HepG2 (cell line): ENCODE results near the gene SEPHS2. TPM values are rescaled to one million over a fixed set of nuclear protein-coding genes. Genes with fewer than 3 reads are reported as not detected.

Experiments
- ARHGAP35 ChIP-seq: sonication (generic); formaldehyde crosslinking; IDR thresholded peaks from 2 replicates; pipeline ENCODE4 v1.9.0; 2022; ENCODE audit warnings: mild to moderate bottlenecking, inconsistent platforms, moderate library complexity, missing genetic modification reagents, borderline replicate concordance
- BATF2 ChIP-seq: sonication (generic); formaldehyde crosslinking; IDR thresholded peaks from 2 replicates; pipeline ENCODE4 v1.8.0; 2022; ENCODE audit warnings: mild to moderate bottlenecking, missing genetic modification reagents, moderate library complexity
- CENPBD1 ChIP-seq: sonication (generic); formaldehyde crosslinking; IDR thresholded peaks from 2 replicates; pipeline ENCODE4 v1.8.0; 2022; ENCODE audit warnings: missing genetic modification reagents, low read depth, mild to moderate bottlenecking, borderline replicate concordance
- CENPX ChIP-seq: sonication (generic); formaldehyde crosslinking; IDR thresholded peaks from 2 replicates; pipeline ENCODE4 v1.9.0; 2021; ENCODE audit warnings: mild to moderate bottlenecking, missing genetic modification reagents, moderate library complexity
- GMEB1 ChIP-seq: sonication (generic); formaldehyde crosslinking; IDR thresholded peaks from 2 replicates; pipeline ENCODE4 v1.5.1; 2020; ENCODE audit warnings: missing genetic modification reagents, mild to moderate bottlenecking, borderline replicate concordance
- HNRNPK ChIP-seq: fragments of 200-400 bp; formaldehyde crosslinking; IDR thresholded peaks from 2 replicates; pipeline ENCODE4 v1.6.1; 2018; ENCODE audit warnings: low read length, low read depth, moderate library complexity, mild to moderate bottlenecking; ENCODE audit not compliant: poor library complexity, severe bottlenecking
- JUN ChIP-seq: sonication (generic); formaldehyde crosslinking; IDR thresholded peaks from 2 replicates; pipeline ENCODE4 v1.4.0; 2020; ENCODE audit warnings: mild to moderate bottlenecking, missing genetic modification reagents
- KLF15 ChIP-seq: sonication (generic); formaldehyde crosslinking; IDR thresholded peaks from 2 replicates; pipeline ENCODE4 v1.8.1; 2023; ENCODE audit warnings: borderline replicate concordance, mild to moderate bottlenecking, inconsistent platforms, missing genetic modification reagents, mixed read lengths
- MAZ ChIP-seq, 2 experiments: sonication (generic) in 1 of 2; formaldehyde crosslinking in 1 of 2; IDR thresholded peaks; 2 replicates each; pipeline versions ENCODE4 v1.5.0 to v1.6.1; 2012 to 2020; ENCODE audit warnings: low read depth in 2 of 2, mild to moderate bottlenecking in 2 of 2, borderline replicate concordance in 1 of 2, improper control_type of control experiment in 1 of 2, low read length in 1 of 2, missing genetic modification reagents in 1 of 2, moderate library complexity in 1 of 2
- NCOA5 ChIP-seq: sonication (generic); formaldehyde crosslinking; IDR thresholded peaks from 2 replicates; pipeline ENCODE4 v1.4.0; 2020; ENCODE audit warnings: missing genetic modification reagents
- NFKB2 ChIP-seq: sonication (generic); formaldehyde crosslinking; IDR thresholded peaks from 2 replicates; pipeline ENCODE4 v1.4.0; 2020; ENCODE audit warnings: missing genetic modification reagents, borderline replicate concordance
- NR2F2 ChIP-seq: IDR thresholded peaks from 2 replicates; pipeline ENCODE4 v1.6.1; 2012; ENCODE audit warnings: low read depth, inconsistent platforms, borderline replicate concordance
- RAD51 ChIP-seq: fragments of 450-650 bp; IDR thresholded peaks from 2 replicates; pipeline ENCODE4 v1.6.1; 2016; ENCODE audit warnings: borderline replicate concordance
- TAF1 ChIP-seq: sonication (generic); formaldehyde crosslinking; IDR thresholded peaks from 2 replicates; pipeline ENCODE4 v1.4.0; 2020; ENCODE audit warnings: missing genetic modification reagents
- YY1 ChIP-seq: IDR thresholded peaks from 2 replicates; pipeline ENCODE4 v1.6.1; 2011; ENCODE audit warnings: low read length, low read depth, moderate library complexity, mild to moderate bottlenecking; ENCODE audit not compliant: insufficient read depth, insufficient replicate concordance
- ZFP1 ChIP-seq: IDR thresholded peaks from 2 replicates; pipeline ENCODE4 v1.6.1; 2016
- ZNF335 ChIP-seq: sonication (generic); formaldehyde crosslinking; IDR thresholded peaks from 2 replicates; pipeline ENCODE4 v1.4.0; 2020; ENCODE audit warnings: missing genetic modification reagents
- ZNF746 ChIP-seq: sonication (generic); formaldehyde crosslinking; IDR thresholded peaks from 2 replicates; pipeline ENCODE4 v1.8.0; 2022; ENCODE audit warnings: mild to moderate bottlenecking, missing genetic modification reagents
- ZNF75D ChIP-seq: sonication (generic); formaldehyde crosslinking; IDR thresholded peaks from 2 replicates; pipeline ENCODE4 v1.8.1; 2023; ENCODE audit warnings: missing genetic modification reagents, mild to moderate bottlenecking, borderline replicate concordance
- ZNF770 ChIP-seq: sonication (generic); formaldehyde crosslinking; IDR thresholded peaks from 2 replicates; pipeline ENCODE4 v1.5.0; 2020; ENCODE audit warnings: mild to moderate bottlenecking, missing genetic modification reagents
- ZNF777 ChIP-seq: sonication (generic); formaldehyde crosslinking; IDR thresholded peaks from 2 replicates; pipeline ENCODE4 v1.4.0; 2020; ENCODE audit warnings: missing genetic modification reagents
- ZNF800 ChIP-seq: sonication (generic); formaldehyde crosslinking; IDR thresholded peaks from 2 replicates; pipeline ENCODE4 v1.4.0; 2020; ENCODE audit warnings: missing genetic modification reagents
- polyA plus RNA-seq, 8 experiments: library from polyadenylated mRNA; depleted of rRNA in 3 of 8; stranded (reverse) in 7 of 8; unstranded in 1 of 8; fragments of >200 nt; fragmentation: Illumina TruSeq in 4 of 8; extraction: Trizol in 4 of 8; gene quantifications; 2 replicates each; pipeline versions ENCODE4 v1.2.1 to v1.2.3, GENCODE V29; 2011 to 2016; ENCODE audit warnings: low read depth in 4 of 8, missing spikeins in 1 of 8, mixed read lengths in 1 of 8; ENCODE audit not compliant: insufficient read depth in 1 of 8
- total RNA-seq, 5 experiments: library from RNA; depleted of rRNA; stranded (reverse); fragments of >200 nt; fragmentation: Illumina TruSeq; extraction: Trizol; gene quantifications; 2 replicates each; pipeline ENCODE4 v1.2.3, GENCODE V29; 2016; ENCODE audit warnings: low read depth in 1 of 5

The SEPHS2 gene
- total and polyA plus RNA-seq, 2 of the 13 experiments (the other 11 are each of a cell fraction or from before 2014, with no cell fraction given), result 20.7 to 127 TPM

GRCh38 chr16:30407102-30407803, 38.4 kb downstream of the SEPHS2 start, which contains the start of gene ZNF771 (continued):
- TF ChIP-seq ZNF800 (CRISPR knock-in tag) (no peak), MAZ (IDR thresholded peaks at IDR 0.05; ENCODE audit: borderline replicate concordance, low read depth, low read length) (peak; percentile 28; the same call in 1 of the 2 replicates), MAZ (CRISPR knock-in tag; IDR thresholded peaks at IDR 0.05; ENCODE audit: low read depth) (peak; percentile 93), ZNF770 (CRISPR knock-in tag) (peak; percentile 77), HNRNPK (peak; percentile 66), ARHGAP35 (CRISPR knock-in tag) (peak; percentile 37; the same call in 1 of the 2 replicates), ZFP1 (CRISPR knock-in tag) (no peak; the same call in 1 of the 2 replicates), GMEB1 (CRISPR knock-in tag) (peak; percentile 64; the same call in 1 of the 2 replicates), CENPX (CRISPR knock-in tag) (no peak), KLF15 (peak; percentile 96), ZNF777 (CRISPR knock-in tag) (peak; percentile 68), NR2F2 (no peak), TAF1 (CRISPR knock-in tag) (peak; percentile 97), CENPBD1 (CRISPR knock-in tag) (no peak), YY1 (no peak), NFKB2 (CRISPR knock-in tag) (peak; percentile 91; the same call in 1 of the 2 replicates), RAD51 (0 out of 2 replicates have a peak, but pooled peaks have one; percentile 24), ZNF746 (CRISPR knock-in tag) (peak; percentile 68; the same call in 1 of the 2 replicates), ZNF75D (CRISPR knock-in tag) (no peak), BATF2 (CRISPR knock-in tag) (peak; percentile 89), NCOA5 (CRISPR knock-in tag) (no peak), ZNF335 (CRISPR knock-in tag) (peak; percentile 75; the same call in 1 of the 2 replicates), JUN (CRISPR knock-in tag) (no peak)
